Smooth muscle cell (in vitro differentiated cells): ENCODE measurements around the gene IRF1. TPM values are rescaled to one million over a fixed set of nuclear protein-coding genes. Genes with fewer than 3 reads are reported as not detected.

Experiments used
- DNase-seq: peaks from one replicate; lab custom pipeline; 2025; ENCODE audit not compliant: unreplicated experiment; lab: John Stamatoyannopoulos, UW
- H2AFZ ChIP-seq: fragments of 200-600 bp; sonication (generic); 2 replicates; pipeline ENCODE4 v1.6.0; 2016; ENCODE audit warnings: antibody characterized with exemption, low read depth, mild to moderate bottlenecking
- H3F3A ChIP-seq: fragments of 200-600 bp; sonication (generic); 2 replicates; pipeline ENCODE4 v1.6.0; 2017; ENCODE audit warnings: antibody characterized with exemption, low read depth
- H3K27ac ChIP-seq: fragments of 200-600 bp; sonication (generic); 2 replicates; pipeline ENCODE4 v1.5.1; 2016; ENCODE audit warnings: low read depth, mild to moderate bottlenecking
- H3K27me3 ChIP-seq: fragments of 200-600 bp; sonication (generic); 2 replicates; pipeline ENCODE4 v1.6.1; 2016; ENCODE audit warnings: low read depth, mild to moderate bottlenecking
- H3K36me3 ChIP-seq: fragments of 200-600 bp; sonication (generic); 2 replicates; pipeline ENCODE4 v1.5.1; 2016; ENCODE audit warnings: low read depth
- H3K4me1 ChIP-seq: fragments of 200-600 bp; sonication (generic); 2 replicates; pipeline ENCODE4 v1.5.1; 2016; ENCODE audit warnings: low read depth
- H3K4me2 ChIP-seq: fragments of 200-600 bp; sonication (generic); 2 replicates; pipeline ENCODE4 v1.6.0; 2016; ENCODE audit warnings: mild to moderate bottlenecking
- H3K4me3 ChIP-seq: fragments of 200-600 bp; sonication (generic); 2 replicates; pipeline ENCODE4 v1.5.1; 2016; ENCODE audit warnings: mild to moderate bottlenecking
- H3K79me2 ChIP-seq: fragments of 200-600 bp; sonication (generic); 2 replicates; pipeline ENCODE4 v1.6.0; 2016; ENCODE audit warnings: low read depth, mild to moderate bottlenecking
- H3K9ac ChIP-seq: fragments of 200-600 bp; sonication (generic); 2 replicates; pipeline ENCODE4 v1.6.0; 2016; ENCODE audit warnings: low read depth
- H3K9me3 ChIP-seq: fragments of 200-600 bp; sonication (generic); replicated peaks from 2 replicates; pipeline ENCODE4 v1.5.1; 2016; ENCODE audit warnings: low read depth
- H4K20me1 ChIP-seq: fragments of 200-600 bp; sonication (generic); 2 replicates; pipeline ENCODE4 v1.6.0; 2016; ENCODE audit warnings: low read depth
- WGBS: methylation state at CpG from one replicate; pipeline ENCODE4 v1.1.7; 2016; ENCODE audit warnings: low lambda C conversion rate; 5-methylcytosine and 5-hydroxymethylcytosine counted together
- polyA plus RNA-seq: library from polyadenylated mRNA; unstranded; fragments of >200 nt; fragmentation: Nextera tagmentation; extraction: Ambion mirVana; gene quantifications from 2 replicates; pipeline ENCODE4 v1.2.1, GENCODE V29; 2016
- total RNA-seq: library from RNA; depleted of rRNA; stranded (reverse); fragments of >200 nt; gene quantifications from 2 replicates; pipeline ENCODE4 v1.2.3, GENCODE V29; 2014
- TF ChIP-seq, protein P1 (sequence below): fragments of 200-600 bp; sonication (generic); IDR thresholded peaks from 2 replicates; pipeline ENCODE4 v1.5.1; 2017; ENCODE audit warnings: borderline replicate concordance, mild to moderate bottlenecking, antibody characterized with exemption; ENCODE audit not compliant: insufficient read depth, poor library complexity, severe bottlenecking

The IRF1 gene, protein sequence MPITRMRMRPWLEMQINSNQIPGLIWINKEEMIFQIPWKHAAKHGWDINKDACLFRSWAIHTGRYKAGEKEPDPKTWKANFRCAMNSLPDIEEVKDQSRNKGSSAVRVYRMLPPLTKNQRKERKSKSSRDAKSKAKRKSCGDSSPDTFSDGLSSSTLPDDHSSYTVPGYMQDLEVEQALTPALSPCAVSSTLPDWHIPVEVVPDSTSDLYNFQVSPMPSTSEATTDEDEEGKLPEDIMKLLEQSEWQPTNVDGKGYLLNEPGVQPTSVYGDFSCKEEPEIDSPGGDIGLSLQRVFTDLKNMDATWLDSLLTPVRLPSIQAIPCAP
- total RNA-seq (15.7 and 18.0 TPM in 2 replicates), polyA plus RNA-seq (19.1 and 25.5 TPM in 2 replicates)

GRCh38 chr5:132490484-132491367, at the start of gene IRF1:
Gene IRF1, minus strand, starts transcription at chr5:132490773. Its CDS starts 1,295 bp downstream, at chr5:132489478.
- TF ChIP-seq, protein P1, sequence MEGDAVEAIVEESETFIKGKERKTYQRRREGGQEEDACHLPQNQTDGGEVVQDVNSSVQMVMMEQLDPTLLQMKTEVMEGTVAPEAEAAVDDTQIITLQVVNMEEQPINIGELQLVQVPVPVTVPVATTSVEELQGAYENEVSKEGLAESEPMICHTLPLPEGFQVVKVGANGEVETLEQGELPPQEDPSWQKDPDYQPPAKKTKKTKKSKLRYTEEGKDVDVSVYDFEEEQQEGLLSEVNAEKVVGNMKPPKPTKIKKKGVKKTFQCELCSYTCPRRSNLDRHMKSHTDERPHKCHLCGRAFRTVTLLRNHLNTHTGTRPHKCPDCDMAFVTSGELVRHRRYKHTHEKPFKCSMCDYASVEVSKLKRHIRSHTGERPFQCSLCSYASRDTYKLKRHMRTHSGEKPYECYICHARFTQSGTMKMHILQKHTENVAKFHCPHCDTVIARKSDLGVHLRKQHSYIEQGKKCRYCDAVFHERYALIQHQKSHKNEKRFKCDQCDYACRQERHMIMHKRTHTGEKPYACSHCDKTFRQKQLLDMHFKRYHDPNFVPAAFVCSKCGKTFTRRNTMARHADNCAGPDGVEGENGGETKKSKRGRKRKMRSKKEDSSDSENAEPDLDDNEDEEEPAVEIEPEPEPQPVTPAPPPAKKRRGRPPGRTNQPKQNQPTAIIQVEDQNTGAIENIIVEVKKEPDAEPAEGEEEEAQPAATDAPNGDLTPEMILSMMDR, result no peak
- H3K4me1 ChIP-seq, result peaks cover 11% of the 10 kb centered on the region
- DNase-seq, result peak; percentile 89
- H3K27me3 ChIP-seq, result no peaks in the 10 kb centered on the region
- peak within 1 kb of the TSS; percentile 97 for H3K4me3 ChIP-seq
- H3K27ac ChIP-seq, result peak within 1 kb of the TSS; percentile 98
- H3K9ac ChIP-seq, result peak within 1 kb of the TSS; percentile 98
- peaks cover 34% of the 10 kb centered on the region for H4K20me1 ChIP-seq
- peaks cover 7% of the 10 kb centered on the region for H3K79me2 ChIP-seq
- H2AFZ ChIP-seq, result peak within 1 kb of the TSS; percentile 89
- H3F3A ChIP-seq, result no peaks in the 10 kb centered on the region
- no peaks in the 10 kb centered on the region for H3K9me3 ChIP-seq
- WGBS, result 1% methylated on average over 75 of the region's 87 CpGs
- H3K36me3 ChIP-seq, result no peaks in the 10 kb centered on the region
- peak within 1 kb of the TSS; percentile 100 for H3K4me2 ChIP-seq

- no peaks in the 10 kb centered on the region for H4K20me1 ChIP-seq
- H3K79me2 ChIP-seq, result no peaks in the 10 kb centered on the region
- no peak overlapping the region for H2AFZ ChIP-seq
- H3K4me3 ChIP-seq, result no peak overlapping the region
- no peaks in the 10 kb centered on the region for H3K4me1 ChIP-seq
- no peaks in the 10 kb centered on the region for H3F3A ChIP-seq
- H3K36me3 ChIP-seq, result no peaks in the 10 kb centered on the region
- H3K9me3 ChIP-seq, result no peaks in the 10 kb centered on the region
- WGBS, result 79% methylated on average over 5 of the region's 5 CpGs
- peaks cover 41% of the 10 kb centered on the region for H3K27me3 ChIP-seq
- no peak for DNase-seq
- H3K9ac ChIP-seq, result no peak overlapping the region
- H3K4me2 ChIP-seq, result no peak overlapping the region
- TF ChIP-seq, protein P1, result no peak
- H3K27ac ChIP-seq, result no peak overlapping the region
Measured at GRCh38 chr5:132540149-132540548, 49.6 kb upstream of the IRF1 start.

GRCh38 chr5:132539716-132540115, 49.1 kb upstream of the IRF1 start:
- no peak for DNase-seq
- TF ChIP-seq, protein P1, result no peak
- peaks cover 45% of the 10 kb centered on the region for H3K27me3 ChIP-seq

More at GRCh38 chr5:132539716-132540115, 49.1 kb upstream of the IRF1 start:
- Histone ChIP-seq H3K4me2 (no peak overlapping the region), H3K9me3 (no peaks in the 10 kb centered on the region), H3K4me3 (no peak overlapping the region), H3K4me1 (no peaks in the 10 kb centered on the region), H3K36me3 (no peaks in the 10 kb centered on the region), H3K27ac (no peak overlapping the region), H3K79me2 (no peaks in the 10 kb centered on the region), H4K20me1 (no peaks in the 10 kb centered on the region), H3K9ac (no peak overlapping the region), H3F3A (no peaks in the 10 kb centered on the region), H2AFZ (no peak overlapping the region)
- WGBS, result 80% methylated on average over 4 of the region's 4 CpGs
